NCI-H82 treated with DMSO at 0.1 percent for 48 hours (cell line): ENCODE measurements around the gene SRSF7.
"Not testable (repeated sequence)": the region's sequence is repeated elsewhere in the genome, so short reads cannot be mapped to it uniquely, and the experiment has no call there.

ENCODE experiments used
- DNase-seq: peaks from one replicate; lab custom pipeline; 2025; ENCODE audit not compliant: unreplicated experiment; lab: John Stamatoyannopoulos, UW

SRSF7 gene

GRCh38 chr2:38754506-38754905, 3.3 kb upstream of the SRSF7 start:
- no peak for DNase-seq

- peak; percentile 57 for DNase-seq
Measured at GRCh38 chr2:38754049-38754448, 2.9 kb upstream of the SRSF7 start.

- peak; percentile 44 for DNase-seq
Measured at GRCh38 chr2:38751596-38752410, 642 bp upstream of the SRSF7 start.

- DNase-seq, result no peak
Measured at GRCh38 chr2:38750011-38750890, 910 bp downstream of the SRSF7 start.

- DNase-seq, result no peak
Measured at GRCh38 chr2:38748943-38749804, 2.0 kb downstream of the SRSF7 start.

GRCh38 chr2:38748391-38748790, 2.8 kb downstream of the SRSF7 start:
- no peak for DNase-seq

GRCh38 chr2:38747819-38748218, 3.3 kb downstream of the SRSF7 start:
- DNase-seq, result no peak

- DNase-seq, result no peak
Measured at GRCh38 chr2:38747007-38747424, 4.1 kb downstream of the SRSF7 start.

GRCh38 chr2:38745267-38745666, 5.9 kb downstream of the SRSF7 start:
- no peak for DNase-seq

GRCh38 chr2:38744399-38744780, 6.8 kb downstream of the SRSF7 start:
- no peak for DNase-seq

- no peak for DNase-seq
Measured at GRCh38 chr2:38743672-38744398, 7.3 kb downstream of the SRSF7 start.

GRCh38 chr2:38742797-38743559, 8.2 kb downstream of the SRSF7 start:
- no peak for DNase-seq

GRCh38 chr2:38740851-38741731, 10.1 kb downstream of the SRSF7 start:
- DNase-seq, result no peak

- DNase-seq, result no peak
Measured at GRCh38 chr2:38739524-38739923, 11.6 kb downstream of the SRSF7 start.

GRCh38 chr2:38737925-38738324, 13.2 kb downstream of the SRSF7 start:
- no peak for DNase-seq

GRCh38 chr2:38737000-38737698, 14.0 kb downstream of the SRSF7 start:
- DNase-seq, result not testable (repeated sequence)

- no peak for DNase-seq
Measured at GRCh38 chr2:38735999-38736320, 15.2 kb downstream of the SRSF7 start.

- no peak for DNase-seq
Measured at GRCh38 chr2:38734299-38735058, 16.7 kb downstream of the SRSF7 start.
